ENCODE data around the gene BCLAF3.

GRCh38 chrX:19956306-19956705 is 34.6 kb downstream of the BCLAF3 start:
- TF ChIP-seq, protein P1, sequence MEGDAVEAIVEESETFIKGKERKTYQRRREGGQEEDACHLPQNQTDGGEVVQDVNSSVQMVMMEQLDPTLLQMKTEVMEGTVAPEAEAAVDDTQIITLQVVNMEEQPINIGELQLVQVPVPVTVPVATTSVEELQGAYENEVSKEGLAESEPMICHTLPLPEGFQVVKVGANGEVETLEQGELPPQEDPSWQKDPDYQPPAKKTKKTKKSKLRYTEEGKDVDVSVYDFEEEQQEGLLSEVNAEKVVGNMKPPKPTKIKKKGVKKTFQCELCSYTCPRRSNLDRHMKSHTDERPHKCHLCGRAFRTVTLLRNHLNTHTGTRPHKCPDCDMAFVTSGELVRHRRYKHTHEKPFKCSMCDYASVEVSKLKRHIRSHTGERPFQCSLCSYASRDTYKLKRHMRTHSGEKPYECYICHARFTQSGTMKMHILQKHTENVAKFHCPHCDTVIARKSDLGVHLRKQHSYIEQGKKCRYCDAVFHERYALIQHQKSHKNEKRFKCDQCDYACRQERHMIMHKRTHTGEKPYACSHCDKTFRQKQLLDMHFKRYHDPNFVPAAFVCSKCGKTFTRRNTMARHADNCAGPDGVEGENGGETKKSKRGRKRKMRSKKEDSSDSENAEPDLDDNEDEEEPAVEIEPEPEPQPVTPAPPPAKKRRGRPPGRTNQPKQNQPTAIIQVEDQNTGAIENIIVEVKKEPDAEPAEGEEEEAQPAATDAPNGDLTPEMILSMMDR (IDR thresholded peaks at IDR 0.05), result no peak
- TF ChIP-seq EZH2 (IDR thresholded peaks at IDR 0.05) (no peak), EZH2phosphoT487 (IDR thresholded peaks at IDR 0.05) (no peak)

Data from neural progenitor cell (in vitro differentiated cells).